ENCODE data around the gene CD6.

GRCh38 chr11:61042537-61042936 is 71.1 kb downstream of the CD6 start:
- TF ChIP-seq CTCF (IDR thresholded peaks at IDR 0.05; ENCODE audit: insufficient read depth, low read length) (no peak), SPI1 (IDR thresholded peaks at IDR 0.05; ENCODE audit: borderline replicate concordance, low read depth) (no peak)

All from HL-60 (cell line).